ENCODE data around the gene EGF.

GRCh38 chr4:109947918-109948317 is 35.2 kb downstream of the EGF start:
- TF ChIP-seq CTCF (IDR thresholded peaks at IDR 0.05; ENCODE audit: low read depth, low read length) (no peak), POLR2A (IDR thresholded peaks at IDR 0.05; ENCODE audit: extremely low read depth, insufficient read length) (no peak)
